Right lobe of liver (tissue), 6 donors: Measurements from ENCODE around the gene HMGXB4. TPM values are rescaled to one million over a fixed set of nuclear protein-coding genes. Genes with fewer than 3 reads are reported as not detected.
A peak's percentile ranks its signal among the peaks of the same experiment; 100 is the strongest.

Experiments
- ATAC-seq, 4 donors: fragments of 200-7000 bp; cut with Tn5 transposase; one replicate each; pipeline ENCODE4 v1.9.1; 2020; ENCODE audit warnings: mild to moderate bottlenecking in 4 of 4, moderate library complexity in 4 of 4
- DNase-seq, 3 donors: peaks; one replicate each; pipeline ENCODE4 v3.0.0-alpha.2; 2020
- H3K27ac ChIP-seq, 3 donors: fragments of 200-600 bp; one replicate each; pipeline ENCODE4 v1.8.0; 2022
- H3K27me3 ChIP-seq, 2 donors: fragments of 200-600 bp; one replicate each; pipeline ENCODE4 v1.8.0; 2022
- H3K36me3 ChIP-seq, 4 donors: fragments of 200-600 bp; sonication (generic) in 1 of 4; one replicate each; pipeline versions ENCODE4 v1.5.1 to v1.8.0; 2017 to 2022; ENCODE audit warnings: control low read depth in 1 of 4
- H3K4me1 ChIP-seq, 4 donors: fragments of 200-600 bp; sonication (generic) in 1 of 4; one replicate each; pipeline versions ENCODE4 v1.5.1 to v1.8.0; 2017 to 2022; ENCODE audit warnings: control low read depth in 1 of 4
- H3K4me3 ChIP-seq, 3 donors: fragments of 200-600 bp; one replicate each; pipeline ENCODE4 v1.8.0; 2022
- H3K9me3 ChIP-seq, 4 donors: fragments of 200-600 bp; sonication (generic) in 1 of 4; one replicate each; pipeline versions ENCODE4 v1.5.1 to v1.8.0; 2017 to 2022; ENCODE audit warnings: control low read depth in 1 of 4
- CTCF ChIP-seq, 4 donors: fragments of 200-600 bp in 3 of 4; fragments of 450-650 bp in 1 of 4; IDR thresholded peaks; one replicate each; pipeline versions ENCODE4 v1.5.1 to v1.8.0; 2016 to 2022; ENCODE audit warnings: antibody characterized with exemption in 4 of 4, mild to moderate bottlenecking in 2 of 4
- POLR2A ChIP-seq: fragments of 450-650 bp; IDR thresholded peaks from one replicate; pipeline ENCODE4 v1.6.1; 2017; ENCODE audit warnings: antibody characterized with exemption, mild to moderate bottlenecking
- WGBS: methylation state at CpG from one replicate; pipeline ENCODE4 v1.1.6; 2018; ENCODE audit warnings: low coverage, low lambda C conversion rate; ENCODE audit not compliant: insufficient coverage; ENCODE audit errors: missing lambda C conversion rate; 5-methylcytosine and 5-hydroxymethylcytosine counted together
- intact Hi-C, 2 donors: fragments of 100-400 bp; cut with DNase I; formaldehyde crosslinking; loops; one replicate each; pipeline versions ENCODE4 v1.11.2 to v1.14.1; 2022
- total RNA-seq, 6 experiments: library from RNA; depleted of rRNA in 2 of 6; stranded (reverse); fragments of >200 nt in 2 of 6; fragmentation: NEBNext Ultra II Directional in 3 of 6; extraction: Animal tissue kit (Norgen Biotek cat#: 25700) in 3 of 6; gene quantifications; one replicate each; pipeline versions ENCODE4 v1.1.0 to v1.2.4, GENCODE V29; 2016 to 2023
- donor health status: DM: no; HTN: yes; CAD: no.
- donor health status: DM: no; HTN: no; CAD: no.
- donor health status: DM: no; HTN: no; CAD: no.
- donor health status: DM: no; HTN: yes; CAD: no.
- donor health status: DM: no; HTN: yes; CAD: no.

HMGXB4 gene
- total RNA-seq, 6 experiments from 2014 or later = 4.6 to 8.2 (median 5.7) TPM

- H3K36me3 ChIP-seq = peaks cover 0 to 52% (median 18%) of the 10 kb centered on the region in 4 donors
- TF ChIP-seq CTCF (IDR thresholded peaks at IDR 0.05) (no peak), POLR2A (no peak)
Observed at GRCh38 chr22:35264986-35265385, 7.7 kb downstream of the HMGXB4 start.

DNA sequence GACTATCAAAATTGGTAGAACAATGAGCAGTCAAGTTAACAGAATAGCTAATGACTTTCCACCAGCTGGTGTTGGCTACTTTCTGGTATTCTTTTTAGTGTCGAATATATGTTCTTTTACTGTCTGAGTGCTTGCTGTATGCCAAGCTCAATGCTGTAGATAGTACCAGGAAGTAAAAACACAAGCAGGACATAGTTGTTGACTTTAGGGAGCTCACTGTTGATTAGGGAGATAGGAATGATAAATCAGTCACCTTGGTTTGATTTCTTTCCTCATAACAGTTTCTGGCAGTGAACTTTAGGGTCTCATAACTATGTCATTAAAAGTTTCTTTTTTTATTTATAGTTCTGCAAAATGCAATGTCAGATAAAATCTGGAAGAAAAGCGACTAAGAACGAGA, 9.0 kb downstream of the HMGXB4 start:
- Histone ChIP-seq H3K27me3 (no peaks in the 10 kb centered on the region), H3K4me3 (no peak overlapping the region), H3K36me3 (peaks cover 0 to 58% (median 20%) of the 10 kb centered on the region in 4 donors), H3K9me3 (no peaks in the 10 kb centered on the region), H3K4me1 (no peaks in the 10 kb centered on the region), H3K27ac (no peak overlapping the region)
- intact Hi-C loops = no loop called here
- TF ChIP-seq POLR2A (no peak), CTCF (IDR thresholded peaks at IDR 0.05) (no peak)
- 68% methylated on average over 3 of the region's 3 CpGs for WGBS
- ATAC-seq (peak; percentile 25 to 95 (median 42)), DNase-seq (no peak)

More at GRCh38 chr22:35264986-35265385, 7.7 kb downstream of the HMGXB4 start:
- Histone ChIP-seq H3K27me3 (no peaks in the 10 kb centered on the region), H3K4me1 (peaks cover 0 to 8% (median 4%) of the 10 kb centered on the region in 4 donors), H3K4me3 (no peak overlapping the region), H3K9me3 (no peaks in the 10 kb centered on the region), H3K27ac (no peak overlapping the region)
- no peak for DNase-seq
- WGBS = 90% methylated on average over 5 of the region's 7 CpGs
- no peak for ATAC-seq
- intact Hi-C loops = no loop called here

GRCh38 chr22:35269630-35270029, 12.3 kb downstream of the HMGXB4 start:
- Histone ChIP-seq H3K27me3 (no peaks in the 10 kb centered on the region), H3K36me3 (peaks cover 0 to 39% (median 11%) of the 10 kb centered on the region in 4 donors), H3K9me3 (no peaks in the 10 kb centered on the region), H3K4me1 (no peaks in the 10 kb centered on the region), H3K27ac (no peak overlapping the region), H3K4me3 (no peak overlapping the region)
- DNase-seq = no peak
- ATAC-seq = no peak
- TF ChIP-seq POLR2A (no peak), CTCF (IDR thresholded peaks at IDR 0.05) (no peak)
- intact Hi-C loops = no loop called here
- 93% methylated on average over 3 of the region's 3 CpGs for WGBS

DNA sequence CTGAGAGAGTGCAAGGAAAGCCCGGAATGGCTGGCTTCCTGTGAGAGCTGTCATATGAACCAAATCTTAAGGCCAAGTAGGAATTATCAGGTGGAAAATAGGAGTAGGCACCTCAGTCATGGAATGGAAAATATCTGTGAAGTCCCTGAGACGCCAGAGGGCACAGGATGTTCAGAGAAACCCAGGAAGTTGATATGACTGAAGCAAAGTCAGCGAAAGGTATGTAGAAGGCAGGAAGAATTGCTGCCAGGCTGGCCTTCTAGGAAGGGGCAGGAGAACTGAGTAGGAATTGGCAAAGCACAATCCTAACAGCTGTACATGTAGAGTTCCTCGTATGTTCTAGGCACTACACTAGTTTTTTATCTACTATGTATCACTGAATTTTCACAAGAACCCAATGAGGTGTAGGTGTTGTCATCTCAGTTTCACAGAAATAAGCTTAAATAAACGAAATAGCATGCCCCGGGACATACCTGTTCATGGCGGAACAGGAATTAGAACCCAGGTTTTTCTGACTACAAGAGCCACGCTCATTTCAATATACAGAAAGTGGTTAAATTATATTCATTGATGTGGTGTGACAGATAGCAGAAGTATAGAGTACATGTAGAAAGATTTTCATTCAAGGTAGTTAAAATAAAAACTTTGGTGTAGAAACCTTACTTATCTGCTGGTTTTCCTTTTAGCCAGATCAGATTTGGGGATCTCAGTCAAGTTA, 17.0 kb downstream of the HMGXB4 start:
- DNase-seq (no peak), ATAC-seq (no peak)
- Histone ChIP-seq H3K4me1 (no peaks in the 10 kb centered on the region), H3K27ac (no peak overlapping the region), H3K4me3 (no peak overlapping the region), H3K36me3 (peaks cover 0 to 19% (median 3%) of the 10 kb centered on the region in 4 donors), H3K9me3 (no peaks in the 10 kb centered on the region), H3K27me3 (no peaks in the 10 kb centered on the region)
- no peak for TF ChIP-seq CTCF (IDR thresholded peaks at IDR 0.05)
- no peak for TF ChIP-seq POLR2A
- intact Hi-C loops = no loop called here
- 85% methylated on average over 8 of the region's 8 CpGs for WGBS
